ENCODE data around the gene NR2F1.

The NR2F1 gene

DNA sequence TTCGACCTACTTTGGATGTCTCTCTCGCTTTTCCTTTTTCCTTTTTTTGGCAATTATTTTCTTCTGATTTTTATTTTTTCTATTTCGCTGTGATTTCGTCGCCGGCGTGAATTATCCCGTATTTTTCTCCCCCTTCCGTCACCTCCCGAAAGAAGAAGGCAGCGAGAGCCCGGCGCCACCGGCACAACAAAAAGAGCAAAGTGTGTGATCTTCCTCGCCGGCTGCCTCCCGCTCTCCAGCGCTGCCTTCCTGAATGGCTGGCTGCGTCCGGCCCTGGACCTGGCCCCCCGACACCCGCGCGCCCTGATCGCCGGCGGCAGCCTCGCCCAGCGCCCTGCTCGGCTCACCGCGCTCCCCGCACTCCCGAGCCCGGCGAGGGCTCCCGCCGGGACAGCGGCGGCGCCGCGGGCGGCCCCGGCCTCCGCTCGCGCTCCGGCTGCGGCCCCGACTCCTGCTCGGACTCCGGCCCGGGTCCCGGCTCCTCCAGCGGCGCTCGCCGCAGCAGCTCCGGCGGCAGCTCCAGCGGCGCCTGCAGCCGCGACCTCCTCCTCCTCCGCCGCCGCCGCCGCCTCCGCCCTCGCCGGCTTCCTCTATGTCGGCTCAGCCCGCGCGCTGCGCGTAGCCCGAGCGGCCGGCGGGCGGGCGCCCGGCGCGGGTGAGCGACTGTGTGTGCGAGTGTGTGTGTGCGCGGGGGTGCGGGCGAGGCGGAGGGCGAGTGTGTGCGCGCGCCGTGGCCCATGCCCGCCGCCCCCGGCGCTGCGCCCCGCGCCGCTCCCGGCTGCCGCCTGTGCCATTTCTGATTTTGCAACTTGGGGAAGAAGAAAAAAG is 960 bp downstream of the NR2F1 start:
- peaks cover 26% of the 10 kb centered on the region for H3K27me3 ChIP-seq (replicated peaks; ENCODE audit: insufficient read depth, low read length)
- H3K36me3 ChIP-seq (replicated peaks; ENCODE audit: insufficient read depth, low read length) = no peaks in the 10 kb centered on the region
- H3K79me2 ChIP-seq (ENCODE audit: low read length) = no peaks in the 10 kb centered on the region
- no peaks in the 10 kb centered on the region for H3K9me2 ChIP-seq (replicated peaks; ENCODE audit: insufficient read depth, low read length)
- peak overlapping the region; percentile 69; the same call in 1 of the 2 replicates for H3K4me3 ChIP-seq (ENCODE audit: low read length)
- peak overlapping the region; percentile 88; the same call in 1 of the 2 replicates for H3K4me2 ChIP-seq (ENCODE audit: low read depth, low read length)
- H3K27ac ChIP-seq (ENCODE audit: low read length) = no peak overlapping the region
- DNase-seq = peak; percentile 18
- no peaks in the 10 kb centered on the region for H4K20me1 ChIP-seq (ENCODE audit: insufficient read depth, low read length)
- H2AFZ ChIP-seq (ENCODE audit: low read length) = no peak overlapping the region
- H3K4me1 ChIP-seq (ENCODE audit: low read length) = no peaks in the 10 kb centered on the region; the same call in 1 of the 2 replicates
- H3F3A ChIP-seq (ENCODE audit: insufficient read depth, low read length) = no peaks in the 10 kb centered on the region; the same call in 1 of the 2 replicates
- H3K9me3 ChIP-seq (replicated peaks; ENCODE audit: insufficient read depth, low read length) = no peaks in the 10 kb centered on the region
- TF ChIP-seq EZH2phosphoT487 (IDR thresholded peaks at IDR 0.05; ENCODE audit: low read length) (no peak), EZH2 (optimal IDR thresholded peaks at IDR 0.05; ENCODE audit: low read depth, low read length) (no peak)
- TF ChIP-seq, protein P1, sequence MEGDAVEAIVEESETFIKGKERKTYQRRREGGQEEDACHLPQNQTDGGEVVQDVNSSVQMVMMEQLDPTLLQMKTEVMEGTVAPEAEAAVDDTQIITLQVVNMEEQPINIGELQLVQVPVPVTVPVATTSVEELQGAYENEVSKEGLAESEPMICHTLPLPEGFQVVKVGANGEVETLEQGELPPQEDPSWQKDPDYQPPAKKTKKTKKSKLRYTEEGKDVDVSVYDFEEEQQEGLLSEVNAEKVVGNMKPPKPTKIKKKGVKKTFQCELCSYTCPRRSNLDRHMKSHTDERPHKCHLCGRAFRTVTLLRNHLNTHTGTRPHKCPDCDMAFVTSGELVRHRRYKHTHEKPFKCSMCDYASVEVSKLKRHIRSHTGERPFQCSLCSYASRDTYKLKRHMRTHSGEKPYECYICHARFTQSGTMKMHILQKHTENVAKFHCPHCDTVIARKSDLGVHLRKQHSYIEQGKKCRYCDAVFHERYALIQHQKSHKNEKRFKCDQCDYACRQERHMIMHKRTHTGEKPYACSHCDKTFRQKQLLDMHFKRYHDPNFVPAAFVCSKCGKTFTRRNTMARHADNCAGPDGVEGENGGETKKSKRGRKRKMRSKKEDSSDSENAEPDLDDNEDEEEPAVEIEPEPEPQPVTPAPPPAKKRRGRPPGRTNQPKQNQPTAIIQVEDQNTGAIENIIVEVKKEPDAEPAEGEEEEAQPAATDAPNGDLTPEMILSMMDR (IDR thresholded peaks at IDR 0.05; ENCODE audit: low read length) = no peak
- no peak overlapping the region for H3K9ac ChIP-seq (ENCODE audit: low read length)

DNA sequence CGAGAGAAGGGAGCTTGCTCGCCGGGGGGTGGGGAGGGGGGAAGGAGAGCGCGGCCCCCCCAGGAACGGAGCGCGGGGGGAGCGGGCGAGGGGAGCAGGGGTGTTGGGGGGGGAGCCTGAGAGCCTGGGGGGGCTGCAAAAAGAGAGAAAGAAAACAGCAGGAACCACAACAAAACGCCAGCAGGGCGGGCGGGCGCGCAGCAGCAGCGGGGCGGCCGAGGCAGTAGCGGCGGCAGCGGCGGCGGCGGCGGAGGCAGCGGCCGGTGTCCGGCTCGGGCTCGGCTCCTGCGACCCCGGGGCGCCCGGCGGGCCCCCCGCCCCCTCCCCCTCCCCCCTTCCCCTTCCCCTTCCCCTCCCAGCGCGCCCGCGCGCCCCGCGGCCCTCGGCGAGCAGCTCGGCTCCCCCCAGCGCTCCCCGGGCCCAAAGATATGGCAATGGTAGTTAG is 1.6 kb downstream of the NR2F1 start:
- Histone ChIP-seq H3K9me2 (replicated peaks; ENCODE audit: insufficient read depth, low read length) (no peaks in the 10 kb centered on the region), H3K36me3 (replicated peaks; ENCODE audit: insufficient read depth, low read length) (no peaks in the 10 kb centered on the region), H3K4me1 (ENCODE audit: low read length) (no peaks in the 10 kb centered on the region; the same call in 1 of the 2 replicates), H3K4me2 (ENCODE audit: low read depth, low read length) (no peak overlapping the region), H3K27me3 (replicated peaks; ENCODE audit: insufficient read depth, low read length) (peaks cover 26% of the 10 kb centered on the region), H3K9me3 (replicated peaks; ENCODE audit: insufficient read depth, low read length) (no peaks in the 10 kb centered on the region), H2AFZ (ENCODE audit: low read length) (no peak overlapping the region), H4K20me1 (ENCODE audit: insufficient read depth, low read length) (no peaks in the 10 kb centered on the region), H3K27ac (ENCODE audit: low read length) (no peak overlapping the region), H3F3A (ENCODE audit: insufficient read depth, low read length) (no peaks in the 10 kb centered on the region; the same call in 1 of the 2 replicates), H3K9ac (ENCODE audit: low read length) (no peak overlapping the region), H3K79me2 (ENCODE audit: low read length) (no peaks in the 10 kb centered on the region), H3K4me3 (ENCODE audit: low read length) (no peak overlapping the region)
- DNase-seq = no peak
- TF ChIP-seq, protein P1 (IDR thresholded peaks at IDR 0.05; ENCODE audit: low read length) = no peak
- no peak for TF ChIP-seq EZH2phosphoT487 (IDR thresholded peaks at IDR 0.05; ENCODE audit: low read length)
- TF ChIP-seq EZH2 (optimal IDR thresholded peaks at IDR 0.05; ENCODE audit: low read depth, low read length) = no peak

DNA sequence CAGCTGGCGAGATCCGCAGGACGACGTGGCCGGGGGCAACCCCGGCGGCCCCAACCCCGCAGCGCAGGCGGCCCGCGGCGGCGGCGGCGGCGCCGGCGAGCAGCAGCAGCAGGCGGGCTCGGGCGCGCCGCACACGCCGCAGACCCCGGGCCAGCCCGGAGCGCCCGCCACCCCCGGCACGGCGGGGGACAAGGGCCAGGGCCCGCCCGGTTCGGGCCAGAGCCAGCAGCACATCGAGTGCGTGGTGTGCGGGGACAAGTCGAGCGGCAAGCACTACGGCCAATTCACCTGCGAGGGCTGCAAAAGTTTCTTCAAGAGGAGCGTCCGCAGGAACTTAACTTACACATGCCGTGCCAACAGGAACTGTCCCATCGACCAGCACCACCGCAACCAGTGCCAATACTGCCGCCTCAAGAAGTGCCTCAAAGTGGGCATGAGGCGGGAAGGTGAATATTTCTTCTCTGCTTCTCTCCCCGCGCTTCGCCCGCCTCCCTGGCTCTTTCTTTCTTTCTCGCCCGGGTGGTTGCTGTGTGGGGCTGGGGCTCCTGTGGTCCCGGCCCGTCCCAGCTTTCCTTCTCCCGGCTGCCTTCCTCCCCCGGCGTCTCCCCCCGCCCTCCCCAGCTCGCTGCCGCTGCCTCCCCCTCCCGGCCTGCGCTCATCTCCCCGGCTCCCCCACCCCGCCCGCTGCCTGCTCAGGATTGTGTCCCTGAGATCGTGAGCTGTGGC is 2.2 kb downstream of the NR2F1 start:
- H2AFZ ChIP-seq (ENCODE audit: low read length) = no peak overlapping the region

More for the DNA sequence above, 2.2 kb downstream of the NR2F1 start:
- H3K36me3 ChIP-seq (replicated peaks; ENCODE audit: insufficient read depth, low read length) = no peaks in the 10 kb centered on the region
- no peaks in the 10 kb centered on the region; the same call in 1 of the 2 replicates for H3K4me1 ChIP-seq (ENCODE audit: low read length)
- no peaks in the 10 kb centered on the region; the same call in 1 of the 2 replicates for H3F3A ChIP-seq (ENCODE audit: insufficient read depth, low read length)
- no peak overlapping the region for H3K4me2 ChIP-seq (ENCODE audit: low read depth, low read length)
- no peaks in the 10 kb centered on the region for H3K9me2 ChIP-seq (replicated peaks; ENCODE audit: insufficient read depth, low read length)
- no peak overlapping the region for H3K4me3 ChIP-seq (ENCODE audit: low read length)
- DNase-seq = peak; percentile 10
- H3K27ac ChIP-seq (ENCODE audit: low read length) = no peak overlapping the region
- no peaks in the 10 kb centered on the region for H4K20me1 ChIP-seq (ENCODE audit: insufficient read depth, low read length)
- no peaks in the 10 kb centered on the region for H3K79me2 ChIP-seq (ENCODE audit: low read length)
- TF ChIP-seq EZH2 (optimal IDR thresholded peaks at IDR 0.05; ENCODE audit: low read depth, low read length) = no peak
- H3K9ac ChIP-seq (ENCODE audit: low read length) = no peak overlapping the region
- peaks cover 26% of the 10 kb centered on the region for H3K27me3 ChIP-seq (replicated peaks; ENCODE audit: insufficient read depth, low read length)
- H3K9me3 ChIP-seq (replicated peaks; ENCODE audit: insufficient read depth, low read length) = no peaks in the 10 kb centered on the region

Measured in MM.1S (cell line).